Measurements from ENCODE around the gene OR51E1.

OR51E1 gene

DNA sequence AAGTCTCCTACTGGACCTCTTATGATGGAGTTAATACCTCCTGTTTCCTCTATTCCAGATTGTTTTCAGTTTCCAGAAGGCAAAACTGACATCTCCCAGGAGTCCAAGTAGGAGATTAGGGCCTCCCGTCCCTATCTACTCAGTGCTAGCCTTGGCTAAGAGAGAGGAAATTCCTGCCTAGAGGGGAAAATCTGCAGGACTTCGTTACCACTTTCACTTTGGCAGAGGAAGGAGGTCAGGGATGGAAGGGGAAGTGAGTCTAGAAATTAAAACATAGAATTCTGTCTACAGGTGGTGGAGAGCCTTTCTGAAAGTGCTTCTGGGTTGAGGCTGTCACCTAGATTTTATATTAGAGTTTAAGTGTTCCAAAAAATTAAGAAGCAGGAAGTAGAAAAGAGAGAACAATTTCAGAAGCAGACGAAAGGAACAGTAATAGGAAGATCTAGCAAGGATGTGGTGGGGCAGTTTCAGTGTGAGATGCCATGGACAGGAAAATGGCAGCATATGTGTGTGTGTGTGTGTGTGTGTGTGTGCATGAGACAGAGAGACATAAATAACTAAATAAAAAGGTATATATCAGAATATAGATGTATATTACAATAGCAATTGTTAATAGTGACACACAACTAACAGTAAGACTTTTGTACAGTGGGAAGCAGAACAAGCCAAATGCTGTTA, 33.4 kb upstream of the OR51E1 start:
- H3K4me3 ChIP-seq (ENCODE audit: low read depth, low read length) = no peak overlapping the region
- TF ChIP-seq CTCF (IDR thresholded peaks at IDR 0.05; ENCODE audit: low read depth, low read length) = no peak
- no peak for DNase-seq

GRCh38 chr11:4611986-4612385, 31.8 kb upstream of the OR51E1 start:
- TF ChIP-seq CTCF (IDR thresholded peaks at IDR 0.05; ENCODE audit: low read depth, low read length) = no peak

More for the DNA sequence above, 33.4 kb upstream of the OR51E1 start:
- Histone ChIP-seq H3K9me3 (no peaks in the 10 kb centered on the region), H3K36me3 (no peaks in the 10 kb centered on the region), H3K4me1 (no peaks in the 10 kb centered on the region), H3K27me3 (no peaks in the 10 kb centered on the region)

DNA sequence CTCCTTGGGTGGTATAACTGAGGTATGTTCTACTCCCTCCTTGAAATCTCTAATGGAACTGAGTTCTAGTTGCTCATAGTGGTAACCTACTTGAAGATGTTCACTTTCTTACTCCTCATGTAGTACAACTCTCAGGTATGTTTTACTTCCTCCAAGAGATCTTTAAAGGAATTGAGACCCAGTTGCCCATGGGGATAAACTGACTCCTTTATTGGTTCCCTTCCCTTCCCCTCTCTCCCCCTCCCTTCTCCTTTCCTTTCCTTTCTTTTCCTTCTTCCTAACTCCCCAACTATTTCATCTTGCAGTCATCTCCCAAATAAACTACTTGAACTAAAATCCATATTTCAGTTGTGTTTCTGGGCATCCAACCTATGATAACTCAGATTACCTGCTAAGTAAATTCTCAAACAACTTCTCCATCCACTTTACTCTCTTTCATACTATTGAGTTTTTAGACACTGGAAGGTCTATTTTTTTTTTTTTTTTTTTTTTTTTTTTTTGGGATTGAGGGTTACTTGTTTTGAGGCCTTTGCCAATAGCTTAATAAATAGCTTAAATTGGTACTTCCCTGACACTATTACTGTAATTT, 27.8 kb upstream of the OR51E1 start:
- TF ChIP-seq CTCF (IDR thresholded peaks at IDR 0.05; ENCODE audit: low read depth, low read length) = no peak
- Histone ChIP-seq H3K4me1 (no peaks in the 10 kb centered on the region), H3K4me3 (ENCODE audit: low read depth, low read length) (no peak overlapping the region), H3K36me3 (no peaks in the 10 kb centered on the region), H3K9me3 (no peaks in the 10 kb centered on the region), H3K27me3 (no peaks in the 10 kb centered on the region)
- DNase-seq = no peak

More at GRCh38 chr11:4611986-4612385, 31.8 kb upstream of the OR51E1 start:
- Histone ChIP-seq H3K4me1 (no peaks in the 10 kb centered on the region), H3K36me3 (no peaks in the 10 kb centered on the region), H3K27me3 (no peaks in the 10 kb centered on the region), H3K9me3 (no peaks in the 10 kb centered on the region), H3K4me3 (ENCODE audit: low read depth, low read length) (no peak overlapping the region)
- DNase-seq = no peak

- no peak for DNase-seq
- no peak for TF ChIP-seq CTCF (IDR thresholded peaks at IDR 0.05; ENCODE audit: low read depth, low read length)
- Histone ChIP-seq H3K9me3 (no peaks in the 10 kb centered on the region), H3K4me3 (ENCODE audit: low read depth, low read length) (no peak overlapping the region), H3K27me3 (no peaks in the 10 kb centered on the region), H3K36me3 (no peaks in the 10 kb centered on the region), H3K4me1 (no peaks in the 10 kb centered on the region)
Measured at GRCh38 chr11:4619514-4619913, 24.3 kb upstream of the OR51E1 start.

GRCh38 chr11:4626207-4627099, 17.3 kb upstream of the OR51E1 start:
- Histone ChIP-seq H3K9me3 (no peaks in the 10 kb centered on the region), H3K4me1 (no peaks in the 10 kb centered on the region), H3K36me3 (no peaks in the 10 kb centered on the region), H3K27me3 (no peaks in the 10 kb centered on the region), H3K4me3 (ENCODE audit: low read depth, low read length) (no peak overlapping the region)
- peak; percentile 65 for TF ChIP-seq CTCF (IDR thresholded peaks at IDR 0.05; ENCODE audit: low read depth, low read length)
- DNase-seq = peak; percentile 73

All from BE2C (cell line).